Spleen (tissue), 11 donors: ENCODE results near the gene ITGB2. TPM values are rescaled to one million over a fixed set of nuclear protein-coding genes. Genes with fewer than 3 reads are reported as not detected.

Source experiments
- DNase-seq: peaks from one replicate; pipeline ENCODE4 v3.0.0-alpha.2; 2020
- H3K27ac ChIP-seq, 8 donors: fragments of 200-600 bp; sonication (generic) in 7 of 8; 1 replicate in 4 of 8; 2 replicates in 4 of 8; pipeline versions ENCODE4 v1.5.0 to v1.8.0; 2016 to 2021; ENCODE audit warnings: inconsistent platforms in 4 of 8, mild to moderate bottlenecking in 4 of 8, moderate library complexity in 1 of 8
- H3K27me3 ChIP-seq, 7 donors: fragments of 200-600 bp; sonication (generic) in 6 of 7; replicated peaks in 1 of 7; 1 replicate in 4 of 7; 2 replicates in 3 of 7; pipeline versions ENCODE4 v1.5.0 to v1.8.0; 2016 to 2021; ENCODE audit warnings: inconsistent platforms in 3 of 7, mild to moderate bottlenecking in 1 of 7
- H3K36me3 ChIP-seq, 6 donors: fragments of 200-600 bp; sonication (generic) in 5 of 6; 1 replicate in 4 of 6; 2 replicates in 2 of 6; pipeline versions ENCODE4 v1.5.0 to v1.8.0; 2016 to 2021; ENCODE audit warnings: inconsistent platforms in 2 of 6
- H3K4me1 ChIP-seq, 6 donors: fragments of 200-600 bp; sonication (generic) in 5 of 6; 1 replicate in 3 of 6; 2 replicates in 3 of 6; pipeline versions ENCODE4 v1.5.0 to v1.8.0; 2016 to 2021; ENCODE audit warnings: inconsistent platforms in 3 of 6
- H3K4me3 ChIP-seq, 8 donors: fragments of 200-600 bp; sonication (generic) in 7 of 8; 1 replicate in 4 of 8; 2 replicates in 4 of 8; pipeline versions ENCODE4 v1.5.0 to v1.8.0; 2016 to 2021; ENCODE audit warnings: inconsistent platforms in 4 of 8, mild to moderate bottlenecking in 4 of 8, moderate library complexity in 2 of 8
- H3K9me3 ChIP-seq, 8 donors: fragments of 200-600 bp; sonication (generic) in 7 of 8; 1 replicate in 4 of 8; 2 replicates in 4 of 8; pipeline versions ENCODE4 v1.5.0 to v1.8.0; 2016 to 2021; ENCODE audit warnings: inconsistent platforms in 4 of 8
- CTCF ChIP-seq, 11 experiments: fragments of 200-600 bp in 7 of 11; fragments of 450-650 bp in 4 of 11; sonication (generic) in 4 of 11; IDR thresholded peaks in 8 of 11; conservative IDR thresholded peaks in 3 of 11; 1 replicate in 7 of 11; 2 replicates in 4 of 11; pipeline versions ENCODE4 v1.4.0 to v1.8.0; 2016 to 2021; ENCODE audit warnings: antibody characterized with exemption in 11 of 11, inconsistent platforms in 4 of 11, mild to moderate bottlenecking in 1 of 11
- POLR2A ChIP-seq, 3 donors: fragments of 450-650 bp; IDR thresholded peaks; one replicate each; pipeline ENCODE4 v1.5.1; 2017; ENCODE audit warnings: antibody characterized with exemption in 3 of 3, mild to moderate bottlenecking in 1 of 3
- POLR2AphosphoS5 ChIP-seq, 3 donors: sonication (generic); formaldehyde crosslinking; IDR thresholded peaks; one replicate each; pipeline ENCODE4 v1.5.1; 2017; ENCODE audit warnings: antibody characterized with exemption in 3 of 3
- WGBS, 5 donors: extraction: QIAGEN DNeasy Blood & Tissue Kit in 3 of 5; methylation state at CpG; one replicate each; pipeline versions ENCODE4 v1.1.5 to v1.1.7; 2013 to 2018; 5-methylcytosine and 5-hydroxymethylcytosine counted together
- intact Hi-C: fragments of 100-400 bp; cut with DNase I; formaldehyde crosslinking; loops from one replicate; pipeline ENCODE4 v1.15.0; 2023; ENCODE audit warnings: low total_unique reads
- polyA plus RNA-seq, 3 donors: library from polyadenylated mRNA; stranded (reverse); fragments of 200-250 nt; gene quantifications; one replicate each; pipeline ENCODE4 v1.2.1, GENCODE V29; 2013
- total RNA-seq, 7 donors: library from RNA; depleted of rRNA in 3 of 7; stranded (reverse); fragments of >200 nt in 3 of 7; fragmentation: NEBNext Ultra II Directional in 4 of 7; extraction: Animal tissue kit (Norgen Biotek cat#: 25700) in 4 of 7; gene quantifications; one replicate each; pipeline versions ENCODE4 v1.1.0 to v1.2.1, GENCODE V29; 2016 to 2021
- donor health status: healthy with polysubstance abuse.
- donor health status: DM: no; HTN: no; CAD: no; lungs with moderate emphysema.
- donor health status: DM: no; HTN: no; CAD: no.
- donor health status: Bipolar disorder and iron deficiency.
- donor health status: healthy.
- donor health status: DM: no; HTN: no; CAD: no.
- donor health status: DM: yes; HTN: yes; CAD: no.

Gene ITGB2
- total and polyA plus RNA-seq, 10 donors = 92.1 to 754 (median 338) TPM

GRCh38 chr21:44888581-44889550 lies 31.8 kb downstream of the ITGB2 start:
- Histone ChIP-seq H3K36me3 (peaks cover 0 to 84% (median 68%) of the 10 kb centered on the region in 6 donors), H3K9me3 (no peaks in the 10 kb centered on the region), H3K4me1 (peaks cover 0 to 56% (median 21%) of the 10 kb centered on the region in 6 donors), H3K27ac (no peak overlapping the region), H3K4me3 (no peak overlapping the region), H3K27me3 (no peaks in the 10 kb centered on the region)
- 93 to 97% (median 94%) methylated on average over 32 to 64 of the region's 64 CpGs for WGBS, 5 donors
- intact Hi-C loops = no loop called here
- peak; percentile 75 for DNase-seq
- TF ChIP-seq POLR2AphosphoS5 (IDR thresholded peaks at IDR 0.05) (peak in 2 of 3 donors; percentile 4 to 39), POLR2A (IDR thresholded peaks at IDR 0.05) (no peak)

GRCh38 chr21:44887807-44888580 lies 32.7 kb downstream of the ITGB2 start:
- TF ChIP-seq POLR2AphosphoS5 (IDR thresholded peaks at IDR 0.05) (peak in 1 of 3 donors; percentile 60), CTCF (IDR thresholded peaks at IDR 0.05 in 8 of 11, conservative IDR thresholded peaks at IDR 0.05 in 3 of 11) (no peak)
- Histone ChIP-seq H3K9me3 (no peaks in the 10 kb centered on the region), H3K4me1 (peaks cover 0 to 54% (median 18%) of the 10 kb centered on the region in 6 donors), H3K4me3 (no peak overlapping the region), H3K36me3 (peaks cover 0 to 76% (median 68%) of the 10 kb centered on the region in 6 donors), H3K27me3 (no peaks in the 10 kb centered on the region), H3K27ac (peak overlapping the region in 2 of 8 donors; percentile 3 to 5)
- 79 to 87% (median 86%) methylated on average over 13 to 24 of the region's 24 CpGs for WGBS, 5 donors
- peak; percentile 78 for DNase-seq
- intact Hi-C loops = no loop called here

GRCh38 chr21:44887126-44887806 lies 33.4 kb downstream of the ITGB2 start:
- H3K36me3 ChIP-seq = peaks cover 0 to 70% (median 68%) of the 10 kb centered on the region in 6 donors
- no peaks in the 10 kb centered on the region for H3K27me3 ChIP-seq
- H3K4me1 ChIP-seq = peaks cover 2 to 54% (median 16%) of the 10 kb centered on the region in 6 donors
- peak; percentile 61 for DNase-seq
- TF ChIP-seq POLR2A (IDR thresholded peaks at IDR 0.05) (no peak), POLR2AphosphoS5 (IDR thresholded peaks at IDR 0.05) (no peak), CTCF (IDR thresholded peaks at IDR 0.05 in 8 of 11, conservative IDR thresholded peaks at IDR 0.05 in 3 of 11) (no peak)
- intact Hi-C loops = no loop called here
- no peaks in the 10 kb centered on the region for H3K9me3 ChIP-seq
- WGBS, 5 donors = 80 to 91% (median 90%) methylated on average over 5 to 11 of the region's 11 CpGs
- H3K27ac ChIP-seq = peak overlapping the region in 2 of 8 donors; percentile 3 to 5
- H3K4me3 ChIP-seq = no peak overlapping the region
